ENCODE measurements around the gene GAD2. TPM values are rescaled to one million over a fixed set of nuclear protein-coding genes. Genes with fewer than 3 reads are reported as not detected.
"Not testable (repeated sequence)": the region's sequence is repeated elsewhere in the genome, so short reads cannot be mapped to it uniquely, and the experiment has no call there.

GAD2 gene
- total RNA-seq, 2 experiments from 2014 or later: not detected

GRCh38 chr10:26310361-26310760, 93.8 kb downstream of the GAD2 start:
- POLR2A ChIA-PET: no interaction called here
- CTCF ChIA-PET: no interaction called here

DNA sequence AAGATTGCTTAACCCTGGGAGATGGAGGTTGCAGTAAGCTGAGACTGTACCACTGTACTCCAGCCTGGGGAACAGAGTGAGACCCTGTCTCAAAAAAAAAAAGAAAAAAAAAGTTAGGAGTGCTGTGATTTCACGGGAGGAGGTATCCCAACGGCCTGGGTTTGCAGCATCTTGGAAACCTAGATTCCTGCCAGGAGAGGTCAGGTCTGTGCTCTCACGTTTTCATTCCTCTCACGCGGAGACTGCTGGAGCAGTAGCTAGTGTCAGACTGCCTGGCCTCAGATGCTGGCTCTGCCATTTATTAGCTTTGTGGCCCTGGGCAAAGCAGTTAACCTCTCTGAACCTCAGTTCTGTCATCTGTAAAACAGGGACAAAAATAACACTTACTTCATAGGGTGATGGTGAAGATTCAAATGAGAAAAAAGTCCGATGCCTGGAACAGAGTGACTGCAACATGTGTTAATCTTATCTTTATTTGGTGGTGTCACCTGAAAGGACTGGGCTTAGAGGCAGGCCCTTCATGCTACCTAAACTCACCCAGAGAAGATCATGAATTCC, 94.9 kb downstream of the GAD2 start:
- CTCF ChIA-PET: no interaction called here
- POLR2A ChIA-PET: no interaction called here

DNA sequence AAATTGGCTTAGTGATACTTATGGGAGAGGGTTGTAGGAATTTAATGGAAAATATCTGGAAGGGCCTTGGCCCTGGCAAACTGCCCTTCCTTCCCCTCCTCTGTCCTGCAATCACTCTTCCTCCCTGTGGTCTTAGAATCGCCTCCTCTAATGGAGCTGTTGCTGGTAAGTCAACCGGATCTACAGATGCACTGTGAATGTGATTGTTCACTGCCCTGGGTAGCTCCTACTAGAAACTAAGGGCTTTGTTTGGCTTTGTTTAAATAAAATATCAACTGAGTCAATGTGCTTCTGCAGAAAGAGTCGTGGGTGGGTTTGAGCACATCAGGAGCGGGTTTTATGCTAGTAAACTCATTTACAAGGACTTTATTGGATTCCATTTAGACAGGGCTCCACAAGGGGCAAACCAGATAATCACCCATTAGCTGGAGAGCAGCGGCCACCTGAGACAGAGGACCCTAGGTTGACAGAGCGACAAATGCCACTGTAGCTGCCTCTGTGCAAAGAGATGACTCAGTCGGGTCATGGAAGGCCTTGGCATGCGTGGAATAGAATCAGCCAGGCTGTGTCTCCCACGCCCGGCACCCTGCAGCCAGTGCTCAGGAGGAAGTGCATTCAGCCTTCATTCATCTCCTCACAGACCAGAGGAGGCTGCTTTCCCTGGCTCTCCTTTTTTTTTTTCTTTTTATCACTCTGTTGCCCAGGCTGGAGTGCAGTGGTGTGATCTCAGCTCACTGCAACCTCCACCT, 97.9 kb downstream of the GAD2 start:
- POLR2A ChIA-PET: no interaction called here
- CTCF ChIA-PET: no interaction called here

DNA sequence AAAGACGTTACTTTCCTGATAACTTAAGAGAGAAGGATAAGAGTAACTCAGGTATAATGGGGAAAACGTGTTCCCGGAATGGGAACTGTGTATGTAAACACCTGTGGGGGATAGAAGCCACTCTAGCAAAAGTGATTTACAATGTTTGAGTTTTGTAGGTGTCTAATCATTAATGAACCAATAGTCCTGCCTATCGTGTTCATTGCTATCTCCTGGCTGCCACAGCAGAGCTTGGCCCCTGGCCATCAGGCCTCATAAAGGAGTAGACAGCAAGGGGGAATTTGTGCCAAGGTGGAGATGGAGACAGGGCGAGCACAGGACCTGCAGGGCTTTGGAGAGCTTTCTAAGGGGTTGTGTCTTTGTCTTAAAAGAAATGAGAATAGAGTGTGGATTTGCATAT, 102.1 kb downstream of the GAD2 start:
- ChIA-PET POLR2A (no interaction called here), CTCF (no interaction called here)

DNA sequence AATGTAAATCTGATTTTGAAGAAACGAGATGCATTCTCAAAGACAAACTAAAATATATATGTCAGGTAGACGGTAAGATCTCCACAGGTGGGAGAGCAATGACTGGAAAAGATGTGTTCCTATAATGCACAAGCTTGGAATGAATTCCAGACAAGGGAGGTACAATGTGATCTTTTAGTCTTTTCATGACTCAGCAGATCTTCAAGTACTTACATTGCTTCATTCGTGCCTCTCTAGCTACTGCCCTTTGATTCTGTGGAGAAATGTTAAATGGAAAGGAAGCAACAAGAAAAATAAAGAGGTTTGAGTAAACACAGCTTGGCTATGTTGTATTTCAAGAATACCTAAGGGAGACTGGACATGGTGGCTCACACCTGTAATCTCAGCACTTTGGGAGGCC, 106.6 kb downstream of the GAD2 start:
- CTCF ChIA-PET: no interaction called here
- POLR2A ChIA-PET: no interaction called here

DNA sequence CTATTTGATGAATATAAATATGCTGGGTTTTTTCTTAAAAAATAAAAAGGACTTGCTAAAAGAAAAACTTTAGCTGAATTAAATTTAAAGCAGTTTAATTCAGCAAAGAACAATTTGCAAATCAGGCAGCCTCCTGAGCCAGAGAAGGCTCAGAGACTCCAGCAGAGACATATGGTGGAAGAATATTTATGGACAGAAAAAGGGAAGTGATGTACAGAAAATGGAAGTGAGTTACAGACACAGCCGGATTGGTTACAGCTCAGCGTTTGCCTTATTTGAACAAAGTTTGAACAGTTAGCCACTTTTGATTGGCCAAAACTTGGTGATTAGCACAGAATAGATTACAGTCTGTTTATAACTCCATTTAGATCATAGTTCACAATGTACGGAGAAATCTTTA, 110.3 kb downstream of the GAD2 start:
- ChIA-PET POLR2A (no interaction called here), CTCF (no interaction called here)

- ChIA-PET CTCF (no interaction called here), POLR2A (no interaction called here)
Observed at GRCh38 chr10:26327811-26328210, 111.2 kb downstream of the GAD2 start.

- POLR2A ChIA-PET: no interaction called here
- CTCF ChIA-PET: no interaction called here
Observed at GRCh38 chr10:26331371-26331770, 114.8 kb downstream of the GAD2 start.

GRCh38 chr10:26334232-26334931, 117.8 kb downstream of the GAD2 start:
- ChIA-PET POLR2A (no interaction called here), CTCF (no interaction called here)

DNA sequence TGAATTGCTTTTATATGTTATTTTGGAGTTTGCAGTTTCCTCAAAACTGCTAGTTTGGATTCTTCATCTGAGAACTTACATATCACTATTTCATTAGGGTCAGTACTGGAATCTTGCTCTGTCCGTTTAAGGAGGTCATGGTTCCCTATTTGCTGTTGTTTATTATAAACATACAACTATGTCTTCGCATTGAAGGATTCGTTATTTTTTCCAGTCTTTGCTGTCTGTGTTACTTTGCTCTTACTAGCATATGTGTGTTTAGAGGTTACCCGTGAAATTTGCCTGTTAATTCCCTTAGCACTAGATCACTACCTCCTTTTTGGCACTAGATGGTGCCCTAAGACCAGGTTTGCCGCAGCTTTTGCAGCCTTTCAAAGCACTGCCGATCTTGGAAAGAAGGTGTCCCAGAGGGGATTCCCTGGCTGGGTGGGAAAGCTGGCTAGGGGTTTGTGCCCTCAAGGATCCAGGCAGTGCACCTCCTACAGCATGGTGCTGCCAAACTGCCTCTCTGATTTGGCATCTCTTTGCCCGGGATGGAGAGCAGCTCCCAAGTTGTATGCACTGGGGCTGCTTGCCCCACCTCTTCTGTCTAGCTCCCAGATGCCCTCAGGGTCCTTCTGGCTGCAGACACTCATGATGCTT, 118.5 kb downstream of the GAD2 start:
- ChIA-PET POLR2A (no interaction called here), CTCF (interaction anchor here (0.8 to 1.3 kb wide), 3 partner anchors 25 to 212 kb away, joined by 3 to 5 read pairs (median 3); partner anchors contain the start of gene APBB1IP)

- ChIA-PET POLR2A (no interaction called here), CTCF (interaction anchor here (0.8 to 1.3 kb wide), 3 partner anchors 24 to 212 kb away, joined by 3 to 5 read pairs (median 3); partner anchors contain the start of gene APBB1IP)
Observed at GRCh38 chr10:26335574-26336093, 119.1 kb downstream of the GAD2 start.

GRCh38 chr10:26336979-26337378, 120.4 kb downstream of the GAD2 start:
- ChIA-PET POLR2A (no interaction called here), CTCF (no interaction called here)

GRCh38 chr10:26341701-26342100, 125.1 kb downstream of the GAD2 start:
- ChIA-PET POLR2A (no interaction called here), CTCF (no interaction called here)

GRCh38 chr10:26348821-26349417, 132.3 kb downstream of the GAD2 start:
- CTCF ChIA-PET, POLR2A ChIA-PET: not testable (repeated sequence)

Other genes with a start within 250 kb of the GAD2 start
- gene APBB1IP, start 221.6 kb downstream of the GAD2 start, total RNA-seq: 10 to 100 TPM; 55.0 to 55.9 TPM